Ramos (cell line): Measurements from ENCODE around the gene SLC19A1.
"Not testable (repeated sequence)": the region's sequence is repeated elsewhere in the genome, so short reads cannot be mapped to it uniquely, and the experiment has no call there.

Experiments used
- in situ Hi-C: fragments of 300-500 bp; cut with MboI; formaldehyde crosslinking; loops from one replicate; pipeline ENCODE4 v1.14.3; 2022; ENCODE audit warnings: low sequenced_read_pairs; ENCODE audit not compliant: unreplicated experiment

Gene SLC19A1

DNA sequence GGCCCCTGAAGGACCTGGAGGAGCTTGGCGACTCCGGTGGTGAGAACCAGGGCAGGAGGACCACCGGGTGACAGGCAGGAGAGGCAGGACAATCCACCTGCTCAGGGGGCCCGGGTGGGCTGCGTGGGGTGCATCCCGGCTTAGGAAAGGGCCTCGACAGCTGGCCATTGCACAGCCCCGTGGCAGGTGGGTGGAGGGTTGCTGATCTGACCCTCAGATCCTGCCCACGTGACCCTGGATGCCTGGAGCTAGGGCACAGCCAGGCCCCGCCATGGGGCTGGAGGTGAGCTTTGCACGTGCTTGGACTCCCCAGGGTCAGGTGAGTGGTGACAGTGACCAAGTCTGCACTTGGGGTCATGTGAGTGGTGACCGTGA is 35.5 kb upstream of the SLC19A1 start:
- in situ Hi-C loops, result no loop called here

DNA sequence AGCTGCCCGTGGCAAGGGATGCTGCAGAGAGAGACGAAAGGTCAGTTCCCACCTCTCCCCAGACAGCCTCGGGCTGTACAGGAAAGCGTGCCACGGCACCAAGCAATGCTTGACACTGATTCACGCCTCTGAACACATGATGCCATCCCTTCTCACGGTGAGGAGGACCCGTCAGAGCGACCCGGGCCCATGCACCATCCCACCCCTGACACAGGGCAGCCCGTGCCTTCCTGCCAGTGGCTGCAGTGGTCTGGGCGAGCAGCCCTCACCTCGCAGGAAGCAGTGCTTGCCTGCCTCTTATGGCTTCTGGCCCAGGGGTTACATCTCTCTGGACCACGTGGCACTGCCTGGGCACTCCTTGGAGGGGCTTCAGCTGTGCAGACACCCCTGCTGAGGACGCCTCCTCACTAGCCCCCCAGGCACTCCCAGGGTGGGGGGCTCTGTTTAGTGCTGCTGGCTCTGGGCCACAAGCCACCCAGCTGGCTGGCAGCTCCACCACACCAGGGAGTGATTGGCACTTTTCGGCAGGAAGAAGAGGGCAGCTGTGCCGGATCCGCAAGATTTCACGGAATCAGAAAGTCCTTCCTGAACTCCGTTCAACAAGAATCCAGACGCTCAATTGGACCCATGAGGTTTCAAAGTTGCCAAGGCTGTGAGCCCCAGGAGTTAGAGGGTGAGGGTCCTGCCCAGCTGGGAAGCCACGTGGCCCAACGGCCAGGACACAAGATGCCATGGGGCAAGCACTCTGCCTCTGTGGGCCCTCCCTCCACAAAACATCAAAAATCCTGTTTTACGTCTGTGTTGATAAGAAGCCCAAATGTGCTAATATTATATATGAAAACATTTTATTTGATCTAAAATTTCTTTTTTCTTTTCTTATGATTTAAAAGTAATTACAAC is 34.8 kb upstream of the SLC19A1 start:
- in situ Hi-C loops, result no loop called here

DNA sequence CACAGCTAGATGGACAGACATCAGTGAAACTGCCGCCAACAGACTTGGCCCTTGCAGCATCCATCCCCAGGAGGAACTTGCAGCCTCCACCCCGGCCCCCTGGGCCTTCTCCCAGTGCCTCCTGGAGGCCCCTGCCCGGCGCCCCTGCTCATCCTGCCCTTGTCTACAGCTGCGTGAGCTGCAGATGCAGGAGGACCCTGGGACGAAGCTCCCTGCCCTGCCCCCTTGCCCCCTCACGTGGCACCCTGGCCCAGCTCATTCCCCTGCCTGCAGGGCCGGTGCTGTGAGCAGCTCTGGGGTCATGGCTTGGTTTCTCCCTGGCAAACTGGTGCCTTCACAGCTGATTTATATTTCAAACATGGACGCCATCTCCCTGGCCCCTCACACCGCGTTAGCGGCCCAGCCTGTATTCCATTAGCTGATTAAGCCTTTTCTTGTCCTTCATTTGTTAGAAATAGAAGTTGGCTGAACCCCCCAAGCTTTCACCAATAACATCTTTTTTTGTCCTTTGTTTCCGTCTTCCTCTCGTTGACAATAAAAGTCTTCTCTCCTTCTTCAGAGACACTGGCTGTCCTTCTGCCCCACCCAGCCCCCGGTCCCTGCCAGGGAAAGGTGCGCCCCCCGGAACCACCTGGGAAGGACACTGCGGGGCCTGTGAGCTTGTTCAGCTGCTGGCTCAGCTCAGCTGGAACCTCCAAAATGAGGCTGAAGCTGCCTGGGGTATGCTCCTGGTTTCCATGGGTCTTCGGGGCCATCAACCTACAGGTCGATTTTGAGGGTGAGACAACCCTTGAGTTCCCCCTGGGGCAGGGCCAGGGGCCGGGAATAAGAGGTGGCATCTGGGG is 34.0 kb upstream of the SLC19A1 start:
- in situ Hi-C loops, result no loop called here

DNA sequence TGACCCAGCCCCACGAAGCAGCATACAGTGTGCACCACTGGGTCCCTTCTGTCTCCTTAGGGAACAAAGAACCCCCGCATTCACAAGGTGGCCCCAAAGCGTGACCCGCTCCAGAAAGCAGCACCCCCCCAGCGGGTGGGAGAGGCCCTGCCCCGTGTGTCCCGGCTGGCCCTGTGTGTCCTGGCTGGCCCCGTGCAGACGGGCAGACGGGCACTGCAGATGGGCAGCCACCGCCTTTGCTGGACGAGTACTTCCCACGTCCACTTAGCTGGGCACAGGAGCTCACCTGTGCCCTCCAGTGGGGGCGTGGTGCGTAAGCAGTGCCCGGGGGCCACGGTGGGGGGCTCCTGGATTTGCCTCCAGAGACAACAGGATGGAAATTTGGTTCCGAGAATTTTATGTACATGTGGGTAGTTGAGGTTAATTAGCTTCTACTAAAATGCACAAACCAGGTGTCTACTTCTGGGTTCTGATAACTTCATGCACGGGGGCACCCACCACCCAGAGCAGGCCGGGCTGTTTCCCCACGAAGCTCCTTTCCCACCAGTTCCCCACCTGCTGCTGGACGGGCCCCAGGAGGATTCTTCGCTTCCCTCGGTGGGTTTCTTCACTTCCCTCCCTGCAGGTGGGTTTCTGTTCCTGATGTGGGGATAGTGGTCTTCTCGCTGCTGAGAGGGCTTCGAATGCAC is 33.2 kb upstream of the SLC19A1 start:
- in situ Hi-C loops, result no loop called here

DNA sequence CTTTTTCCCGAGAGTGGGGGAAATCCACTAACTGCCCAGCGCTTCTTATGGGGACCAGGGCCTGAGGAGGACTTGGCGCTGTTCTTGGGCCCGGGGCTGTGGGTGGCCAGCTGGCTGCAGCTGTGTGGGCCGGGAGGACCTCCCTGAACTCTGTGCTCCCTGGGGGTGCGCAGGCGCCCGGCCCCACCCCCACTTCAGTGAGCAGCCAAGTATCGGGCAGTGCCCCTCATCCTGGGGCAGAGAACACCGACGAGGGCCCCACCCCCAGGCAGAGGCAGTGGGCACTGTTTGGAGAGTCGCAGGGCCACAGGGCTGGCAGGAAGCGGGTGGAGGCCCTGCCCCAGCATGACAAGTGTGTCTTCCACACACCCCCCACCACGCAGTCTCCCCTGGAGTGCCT is 32.5 kb upstream of the SLC19A1 start:
- in situ Hi-C loops, result no loop called here

DNA sequence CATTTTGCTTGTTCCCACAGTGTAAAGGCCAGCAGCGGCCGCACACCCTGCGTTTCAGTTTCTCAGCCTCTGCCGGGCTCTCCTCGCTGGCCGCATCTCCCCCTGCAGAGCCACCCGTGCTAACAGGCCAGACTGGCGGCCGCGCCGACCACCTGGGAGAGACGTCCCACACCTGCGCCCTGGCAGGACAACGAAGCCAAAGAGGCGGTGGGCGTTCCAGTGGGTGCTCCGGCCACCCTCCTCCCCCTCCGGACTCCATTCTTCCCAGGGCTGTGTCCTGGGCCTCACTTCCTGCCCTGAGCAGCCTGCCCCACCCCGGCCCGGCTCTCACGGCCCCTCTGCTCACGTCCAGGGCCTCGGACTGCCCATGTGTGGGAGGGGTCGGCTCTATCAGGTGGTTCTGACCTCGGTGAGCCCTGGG is 31.9 kb upstream of the SLC19A1 start:
- in situ Hi-C loops, result no loop called here

DNA sequence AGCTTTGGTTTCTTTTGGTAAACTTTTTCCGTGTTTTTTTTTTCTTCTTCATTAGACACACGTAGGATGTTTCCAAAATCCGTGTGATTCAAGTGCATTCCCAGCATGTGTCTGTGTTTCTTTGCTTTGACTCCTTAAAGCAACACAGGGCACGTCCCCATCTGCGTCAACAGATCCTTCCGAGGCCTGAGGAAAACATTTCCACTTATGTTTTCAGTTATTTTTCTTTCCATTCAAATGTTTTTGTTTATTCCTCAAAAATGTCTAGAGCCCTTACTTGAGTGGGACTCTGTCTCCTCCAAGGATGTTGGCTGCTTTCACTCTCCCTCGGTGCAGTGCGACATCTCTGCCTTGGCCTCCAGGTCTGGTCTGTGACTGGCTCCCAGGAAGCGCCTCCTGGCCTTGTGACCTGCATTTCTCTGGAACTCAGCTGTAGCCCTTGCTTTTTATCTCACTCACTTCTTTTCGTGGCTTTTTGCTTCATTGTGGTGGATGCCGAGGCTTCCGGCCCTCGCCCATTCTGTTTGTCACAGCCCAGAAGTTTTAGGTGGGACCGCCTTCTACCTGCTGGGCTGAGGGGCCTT is 31.3 kb upstream of the SLC19A1 start:
- in situ Hi-C loops, result no loop called here

DNA sequence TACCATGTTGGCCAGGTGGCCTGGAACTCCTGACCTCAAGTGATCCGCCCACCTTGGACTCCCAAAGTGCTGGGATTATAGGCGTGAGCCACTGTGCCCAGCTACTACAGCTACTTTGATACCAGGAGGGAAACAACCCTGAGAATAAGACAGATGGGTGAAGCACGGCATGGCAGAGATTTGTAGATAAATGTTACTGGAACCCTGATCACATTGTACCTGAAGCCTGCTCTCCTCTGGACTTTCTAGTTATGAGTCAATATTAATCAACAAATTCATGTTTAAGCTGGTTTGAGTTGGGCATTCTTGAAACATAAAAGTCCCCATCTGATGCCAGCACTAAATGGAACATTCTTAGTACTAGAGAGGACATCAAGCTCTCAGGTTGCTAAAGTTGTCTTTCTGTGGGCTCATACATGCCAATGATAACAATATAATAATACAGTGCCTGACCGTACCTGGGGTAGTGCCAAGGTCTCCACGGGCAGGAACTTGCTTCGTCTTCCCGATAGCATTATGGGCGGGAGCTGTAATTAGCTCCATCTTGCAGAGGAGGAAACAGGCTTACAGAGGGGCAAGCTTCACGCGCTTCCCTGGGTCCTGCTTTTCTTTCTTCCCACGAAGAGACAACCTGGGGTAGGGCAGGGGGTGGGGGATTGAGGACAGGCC is 30.7 kb upstream of the SLC19A1 start:
- in situ Hi-C loops, result no loop called here

DNA sequence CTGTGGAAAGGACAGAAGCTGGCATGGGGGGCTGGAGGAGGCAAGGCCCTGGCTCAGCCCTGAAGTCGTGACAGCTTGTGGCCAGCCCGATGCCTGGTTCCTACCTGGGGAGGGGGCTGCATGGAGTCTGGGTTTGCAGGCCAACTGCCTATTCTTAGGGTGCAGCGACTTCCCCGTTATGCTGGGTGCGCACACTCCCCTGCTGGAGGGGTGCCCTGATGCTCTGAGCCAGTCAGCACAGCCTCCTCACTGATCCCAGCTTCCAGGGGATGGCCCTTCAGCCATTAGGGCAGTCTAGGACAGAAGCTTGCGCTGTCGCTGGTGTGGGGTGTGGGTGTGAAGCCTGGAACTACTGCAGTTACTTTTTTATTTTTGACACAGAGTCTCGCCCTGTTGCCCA is 30.0 kb upstream of the SLC19A1 start:
- in situ Hi-C loops, result no loop called here

DNA sequence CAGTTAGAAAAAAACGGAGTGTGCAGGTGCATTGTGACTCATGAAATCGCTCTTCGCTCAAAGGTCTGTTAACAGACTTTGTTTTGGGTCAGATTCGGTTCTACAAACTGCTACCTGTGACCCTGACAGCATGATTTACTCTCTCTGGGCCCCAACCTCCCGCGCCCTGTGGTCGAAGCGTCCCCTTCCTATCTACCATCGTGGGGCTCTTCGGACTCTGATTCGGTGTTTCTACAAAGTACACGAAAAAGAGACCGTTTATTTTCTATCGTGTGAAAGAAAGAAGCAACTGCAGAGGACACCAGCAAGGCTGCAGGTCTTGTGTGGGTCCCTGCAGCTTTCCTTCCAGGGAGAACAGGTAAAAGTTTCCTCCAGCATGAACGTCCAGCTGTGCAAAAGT is 29.4 kb upstream of the SLC19A1 start:
- in situ Hi-C loops, result no loop called here

DNA sequence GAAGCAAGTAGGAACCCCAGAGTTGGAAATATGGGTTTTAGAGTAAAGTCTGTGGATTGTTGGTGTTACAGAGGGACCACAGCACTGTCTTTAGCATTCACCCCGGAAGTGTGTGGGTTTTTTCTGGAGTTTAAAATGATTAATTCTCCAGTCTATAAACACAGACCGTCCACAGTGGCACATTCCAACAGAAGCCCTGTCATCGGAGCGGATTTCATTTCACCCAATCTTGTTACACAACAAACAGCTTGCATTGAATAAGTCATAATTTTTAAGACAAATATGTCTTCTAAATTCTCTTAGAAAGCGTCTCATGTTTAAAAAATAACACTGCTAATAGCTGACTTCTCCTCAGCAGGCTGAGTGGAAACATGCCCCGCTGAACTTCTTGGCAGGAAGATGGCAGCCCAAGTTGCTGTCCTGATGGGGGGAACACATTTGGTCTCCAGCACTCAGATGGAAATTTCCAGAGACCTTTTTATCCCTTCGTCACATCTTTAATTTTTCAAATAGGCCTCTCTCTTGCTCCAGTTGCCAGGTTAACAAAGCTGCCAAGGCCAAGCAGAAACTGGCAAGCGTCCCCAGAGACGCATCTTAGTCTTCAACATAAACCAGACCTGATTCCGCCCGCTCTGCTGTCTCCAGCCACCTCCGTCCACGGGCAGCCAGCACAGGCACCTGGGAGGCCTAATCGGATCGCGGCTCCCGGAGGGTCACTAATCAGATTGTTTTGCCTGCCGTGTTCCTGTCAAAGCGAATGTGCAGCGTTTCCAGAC is 28.8 kb upstream of the SLC19A1 start:
- in situ Hi-C loops, result no loop called here

DNA sequence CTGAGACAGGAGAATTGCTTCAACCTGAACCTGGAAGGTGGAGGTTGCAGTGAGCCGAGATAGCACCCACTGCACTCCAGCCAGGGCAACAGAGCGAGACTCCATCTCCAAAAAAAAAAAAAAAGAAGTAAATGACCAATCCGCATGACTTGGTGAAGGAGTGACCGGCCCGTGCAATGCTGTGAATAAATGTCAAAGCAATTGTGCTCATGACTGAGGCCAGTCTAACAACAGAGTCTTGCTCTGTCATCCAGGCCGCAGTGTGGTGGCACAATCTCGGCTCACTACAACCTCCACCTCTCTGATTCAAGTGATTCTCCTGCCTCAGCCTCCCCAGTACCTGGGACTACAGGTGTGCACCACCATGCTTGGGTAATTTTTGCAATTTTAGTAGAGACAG is 27.8 kb upstream of the SLC19A1 start:
- in situ Hi-C loops, result no loop called here

DNA sequence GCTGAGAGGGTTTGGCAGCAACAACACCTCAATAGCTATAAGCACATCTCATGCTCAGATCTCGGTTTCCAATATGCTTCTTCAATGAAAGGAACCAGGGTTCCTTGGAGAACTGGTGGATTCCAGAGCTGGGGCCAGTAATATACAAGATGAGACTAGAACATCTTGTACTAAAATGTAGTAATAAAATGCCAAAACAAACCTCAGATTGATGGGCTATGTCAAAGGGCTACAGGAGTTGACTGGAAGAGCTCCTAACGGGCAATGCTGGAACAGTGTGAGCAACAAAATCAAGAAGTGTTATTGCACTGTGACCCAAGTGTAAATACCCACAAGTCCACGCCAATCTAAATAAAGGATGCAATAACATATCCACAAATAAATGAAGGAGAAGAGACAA is 26.1 kb upstream of the SLC19A1 start:
- in situ Hi-C loops, result no loop called here

DNA sequence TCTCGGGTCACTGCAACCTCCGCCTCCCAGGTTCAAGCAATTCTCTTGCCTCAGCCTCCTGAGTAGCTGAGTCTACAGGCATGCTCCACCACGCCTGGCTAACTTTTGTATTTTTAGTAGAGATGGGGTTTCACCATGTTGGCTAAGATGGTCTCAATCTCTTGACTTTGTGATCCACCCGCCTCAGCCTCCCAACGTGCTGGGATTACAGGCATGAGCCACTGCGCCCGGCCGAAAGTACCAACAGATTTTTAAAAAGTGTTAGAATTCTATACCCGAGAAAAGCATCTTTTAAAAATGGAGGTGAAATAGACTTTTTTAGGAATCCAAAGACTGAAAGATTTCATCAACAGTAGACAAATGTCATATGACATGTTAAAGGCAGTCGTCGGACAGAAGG is 21.9 kb upstream of the SLC19A1 start:
- in situ Hi-C loops, result not testable (repeated sequence)

DNA sequence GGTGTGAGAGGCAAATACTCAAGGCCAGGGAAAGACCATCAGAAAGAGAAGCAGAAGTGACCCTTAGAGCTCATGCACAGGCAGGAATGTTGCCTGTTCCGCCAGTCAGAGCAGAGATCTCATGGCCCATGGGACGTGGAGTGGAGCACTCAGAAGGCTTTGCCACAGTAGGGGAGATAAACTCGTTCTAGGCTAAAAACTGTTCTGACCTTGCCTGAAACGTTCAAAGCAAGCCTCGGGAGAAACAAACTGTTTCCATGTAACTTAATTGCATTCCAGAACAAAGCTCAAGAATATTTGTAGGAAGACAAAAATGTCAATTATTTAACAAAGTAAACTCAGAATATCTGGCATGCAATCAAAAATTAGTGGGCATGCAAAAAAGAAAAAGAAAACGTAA is 20.7 kb upstream of the SLC19A1 start:
- in situ Hi-C loops, result no loop called here

DNA sequence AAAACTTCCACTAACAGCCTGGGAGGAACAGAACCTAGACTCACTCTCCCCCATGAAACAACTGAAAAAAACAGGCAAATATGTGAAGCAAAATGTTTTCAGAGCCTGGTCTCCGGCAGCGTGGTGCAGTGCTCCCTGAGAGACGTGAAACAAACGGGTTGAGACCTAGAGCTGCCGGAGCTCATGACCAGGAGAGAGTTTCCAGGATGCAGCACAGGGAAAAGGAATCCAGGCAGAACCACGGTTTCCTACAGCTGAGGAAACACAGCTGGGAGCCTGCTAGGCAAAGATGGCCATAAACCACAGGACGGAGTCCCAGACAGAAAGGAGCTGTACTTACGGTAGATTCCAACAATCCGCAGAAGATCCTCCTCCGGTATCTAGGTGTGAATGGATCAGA is 20.2 kb upstream of the SLC19A1 start:
- in situ Hi-C loops, result no loop called here

DNA sequence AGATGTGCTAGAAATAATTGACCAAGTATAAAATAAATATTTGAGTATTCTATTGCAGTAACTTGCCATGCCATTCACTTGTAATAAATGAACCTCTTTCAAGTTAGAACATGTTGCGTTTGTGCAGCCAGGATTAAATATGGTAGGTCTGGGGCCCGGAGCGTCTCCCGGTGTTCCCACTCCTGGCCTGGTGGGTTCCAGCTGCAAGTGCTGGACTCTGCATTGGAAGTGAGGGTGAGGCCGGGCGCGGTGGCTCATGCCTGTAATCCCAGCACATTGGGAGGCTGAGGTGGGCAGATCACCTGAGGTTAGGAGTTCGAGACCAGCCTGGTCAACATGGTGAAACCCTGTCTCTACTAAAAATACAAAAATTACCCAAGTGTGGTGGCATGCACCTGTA is 19.0 kb upstream of the SLC19A1 start:
- in situ Hi-C loops, result not testable (repeated sequence)

DNA sequence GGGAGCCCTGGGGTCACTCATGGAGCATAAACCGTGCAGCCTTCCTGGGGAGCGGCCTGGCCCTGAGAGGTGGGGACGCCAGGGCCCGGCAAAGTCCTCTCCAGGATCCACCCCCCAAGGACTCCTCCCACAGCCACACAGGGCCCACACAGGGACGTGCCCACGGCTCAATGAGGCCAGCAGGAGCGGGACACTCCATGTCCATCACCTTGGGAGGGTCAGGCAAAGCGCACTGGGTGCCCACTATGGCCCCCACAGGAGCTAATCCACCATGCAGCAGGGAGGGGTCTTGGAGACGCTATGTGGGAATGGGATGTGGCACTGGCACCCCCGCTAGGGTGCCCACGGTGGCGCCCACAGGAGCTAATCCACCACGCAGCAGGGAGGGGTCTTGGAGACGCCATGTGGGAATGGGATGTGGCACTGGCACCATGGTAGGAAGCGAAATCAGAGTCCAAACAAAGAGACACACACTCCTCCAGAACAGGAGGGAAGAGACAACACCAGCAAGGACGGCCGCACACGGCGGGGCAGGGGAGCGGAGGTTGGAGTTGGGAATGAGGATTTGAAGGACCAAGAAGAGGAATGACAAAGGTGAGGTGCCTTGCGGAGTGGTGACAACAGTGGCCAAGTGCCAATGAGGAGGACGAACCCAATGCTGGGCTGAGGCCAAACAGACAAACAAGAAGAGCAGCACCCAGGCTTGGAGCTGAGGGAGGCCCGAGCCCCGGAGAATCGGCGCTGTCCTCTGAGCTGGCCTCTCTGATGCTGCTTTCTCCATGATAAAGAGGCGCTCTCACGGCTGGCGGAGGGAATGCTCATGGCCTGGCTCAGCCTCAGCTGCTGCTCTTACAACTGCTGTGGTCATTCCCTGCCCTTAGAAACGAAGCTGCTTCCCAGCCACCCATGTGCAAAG is 18.1 kb upstream of the SLC19A1 start:
- in situ Hi-C loops, result no loop called here
